HL-60 (cell line): ENCODE results near the gene R3HDM2.

Experiments used
- DNase-seq, 2 experiments: peaks; one replicate each; pipeline ENCODE4 v3.0.0-alpha.2; 2010 to 2020; ENCODE audit warnings: low read depth in 1 of 2, low spot score in 1 of 2
- H3K27ac ChIP-seq: fragments of 250-450 bp; sonication (Bioruptor Pico); replicated peaks from 2 replicates; pipeline ENCODE4 v1.5.1; 2020; ENCODE audit warnings: mild to moderate bottlenecking, moderate library complexity
- H3K27me3 ChIP-seq: fragments of 250-450 bp; sonication (Bioruptor Pico); 2 replicates; pipeline ENCODE4 v1.5.1; 2021; ENCODE audit warnings: mild to moderate bottlenecking, moderate library complexity; ENCODE audit not compliant: insufficient read depth, poor library complexity, severe bottlenecking
- H3K4me3 ChIP-seq: replicated peaks from 2 replicates; pipeline ENCODE4 v1.5.1; 2011; ENCODE audit warnings: mild to moderate bottlenecking, control low read depth, low read length; ENCODE audit not compliant: insufficient read depth
- GABPA ChIP-seq: IDR thresholded peaks from 2 replicates; pipeline ENCODE4 v1.6.1; 2012; ENCODE audit warnings: low read depth
- POLR2AphosphoS5 ChIP-seq: IDR thresholded peaks from 2 replicates; pipeline ENCODE4 v1.6.1; 2012; ENCODE audit warnings: low read depth
- REST ChIP-seq: IDR thresholded peaks from 2 replicates; pipeline ENCODE4 v1.6.1; 2012; ENCODE audit warnings: low read depth; ENCODE audit not compliant: insufficient replicate concordance
- SPI1 ChIP-seq: IDR thresholded peaks from 2 replicates; pipeline ENCODE4 v1.6.1; 2012; ENCODE audit warnings: low read depth, mild to moderate bottlenecking, borderline replicate concordance
- TF ChIP-seq, protein P1 (sequence below): IDR thresholded peaks from one replicate; pipeline ENCODE4 v1.5.1; 2011; ENCODE audit warnings: low read length, control low read depth, inconsistent platforms; ENCODE audit not compliant: insufficient read depth

Gene R3HDM2

GRCh38 chr12:57329219-57329618, 101.6 kb downstream of the R3HDM2 start:
- no peaks in the 10 kb centered on the region for H3K27me3 ChIP-seq
- DNase-seq: no peak
- no peak for TF ChIP-seq REST
- TF ChIP-seq POLR2AphosphoS5: no peak
- TF ChIP-seq GABPA: no peak
- no peak for TF ChIP-seq SPI1
- TF ChIP-seq, protein P1, sequence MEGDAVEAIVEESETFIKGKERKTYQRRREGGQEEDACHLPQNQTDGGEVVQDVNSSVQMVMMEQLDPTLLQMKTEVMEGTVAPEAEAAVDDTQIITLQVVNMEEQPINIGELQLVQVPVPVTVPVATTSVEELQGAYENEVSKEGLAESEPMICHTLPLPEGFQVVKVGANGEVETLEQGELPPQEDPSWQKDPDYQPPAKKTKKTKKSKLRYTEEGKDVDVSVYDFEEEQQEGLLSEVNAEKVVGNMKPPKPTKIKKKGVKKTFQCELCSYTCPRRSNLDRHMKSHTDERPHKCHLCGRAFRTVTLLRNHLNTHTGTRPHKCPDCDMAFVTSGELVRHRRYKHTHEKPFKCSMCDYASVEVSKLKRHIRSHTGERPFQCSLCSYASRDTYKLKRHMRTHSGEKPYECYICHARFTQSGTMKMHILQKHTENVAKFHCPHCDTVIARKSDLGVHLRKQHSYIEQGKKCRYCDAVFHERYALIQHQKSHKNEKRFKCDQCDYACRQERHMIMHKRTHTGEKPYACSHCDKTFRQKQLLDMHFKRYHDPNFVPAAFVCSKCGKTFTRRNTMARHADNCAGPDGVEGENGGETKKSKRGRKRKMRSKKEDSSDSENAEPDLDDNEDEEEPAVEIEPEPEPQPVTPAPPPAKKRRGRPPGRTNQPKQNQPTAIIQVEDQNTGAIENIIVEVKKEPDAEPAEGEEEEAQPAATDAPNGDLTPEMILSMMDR: no peak
- no peak overlapping the region for H3K4me3 ChIP-seq
- no peak overlapping the region for H3K27ac ChIP-seq

DNA sequence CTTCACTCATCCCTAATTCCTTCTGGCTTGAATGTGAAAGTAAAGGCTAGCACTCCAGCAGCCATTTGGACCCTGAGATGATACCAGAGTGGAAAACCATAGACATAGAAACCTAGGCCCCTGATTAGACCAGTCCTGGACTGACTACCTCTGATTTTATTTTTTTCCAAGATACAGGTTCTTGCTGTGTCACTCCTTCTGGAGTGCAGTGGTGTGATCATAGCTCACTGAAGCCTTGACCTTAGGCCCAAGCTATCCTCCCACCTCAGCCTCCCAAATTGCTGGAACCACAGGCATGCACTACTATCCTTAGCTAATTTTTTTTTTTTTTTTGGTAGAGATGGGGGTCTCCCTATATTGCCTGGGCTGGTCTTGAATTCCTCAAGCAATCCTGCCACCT, 105.4 kb downstream of the R3HDM2 start:
- DNase-seq: no peak
- no peak overlapping the region for H3K27ac ChIP-seq
- H3K4me3 ChIP-seq: no peak overlapping the region
- H3K27me3 ChIP-seq: no peaks in the 10 kb centered on the region
- TF ChIP-seq GABPA (no peak), SPI1 (no peak), REST (no peak), POLR2AphosphoS5 (no peak)
- TF ChIP-seq, protein P1: no peak

GRCh38 chr12:57323416-57323815, 107.4 kb downstream of the R3HDM2 start:
- Histone ChIP-seq H3K4me3 (no peak overlapping the region), H3K27ac (no peak overlapping the region), H3K27me3 (no peaks in the 10 kb centered on the region)
- no peak for DNase-seq
- TF ChIP-seq, protein P1: no peak
- TF ChIP-seq POLR2AphosphoS5: no peak
- no peak for TF ChIP-seq SPI1
- TF ChIP-seq GABPA: no peak
- TF ChIP-seq REST: no peak
